H9 (cell line): ENCODE measurements around the gene PXDN. TPM values are rescaled to one million over a fixed set of nuclear protein-coding genes. Genes with fewer than 3 reads are reported as not detected.

ENCODE experiments used
- DNase-seq: peaks from one replicate; pipeline ENCODE4 v3.0.0-alpha.2; 2017
- H2AFZ ChIP-seq: one replicate; pipeline ENCODE4 v1.6.1; 2013; ENCODE audit warnings: mild to moderate bottlenecking, low read length, control low read depth, moderate library complexity
- H2AK5ac ChIP-seq: 2 replicates; pipeline ENCODE4 v1.6.1; 2013; ENCODE audit warnings: low read length, control low read depth, mixed read lengths; ENCODE audit not compliant: insufficient read length
- H2BK120ac ChIP-seq: one replicate; pipeline ENCODE4 v1.6.1; 2013; ENCODE audit warnings: low read depth, mild to moderate bottlenecking, low read length, control low read depth, inconsistent platforms; ENCODE audit not compliant: poor library complexity, severe bottlenecking
- H2BK12ac ChIP-seq: 2 replicates; pipeline ENCODE4 v1.6.1; 2013; ENCODE audit warnings: low read length, control low read depth, mixed read lengths, low read depth; ENCODE audit not compliant: insufficient read length
- H2BK15ac ChIP-seq: 2 replicates; pipeline ENCODE4 v1.6.1; 2013; ENCODE audit warnings: low read depth, low read length, control low read depth
- H2BK20ac ChIP-seq: one replicate; pipeline ENCODE4 v1.6.1; 2013; ENCODE audit warnings: low read depth, mild to moderate bottlenecking, low read length, control low read depth, inconsistent platforms; ENCODE audit not compliant: poor library complexity, severe bottlenecking
- H2BK5ac ChIP-seq: 2 replicates; pipeline ENCODE4 v1.6.1; 2013; ENCODE audit warnings: low read length, control low read depth, mixed read lengths; ENCODE audit not compliant: insufficient read length
- H3K14ac ChIP-seq: 2 replicates; pipeline ENCODE4 v1.6.1; 2013; ENCODE audit warnings: low read length, control low read depth; ENCODE audit not compliant: insufficient read depth
- H3K18ac ChIP-seq: 2 replicates; pipeline ENCODE4 v1.6.1; 2013; ENCODE audit warnings: low read depth, mild to moderate bottlenecking, mixed read lengths, low read length, control low read depth; ENCODE audit not compliant: insufficient read length
- H3K23ac ChIP-seq: 2 replicates; pipeline ENCODE4 v1.6.1; 2013; ENCODE audit warnings: low read length, control low read depth, mixed read lengths, low read depth; ENCODE audit not compliant: insufficient read length
- H3K23me2 ChIP-seq: 2 replicates; pipeline ENCODE4 v1.6.1; 2013; ENCODE audit warnings: low read depth, mild to moderate bottlenecking, mixed read lengths, low read length, control low read depth; ENCODE audit not compliant: insufficient read length, poor library complexity, severe bottlenecking
- H3K27ac ChIP-seq: 2 replicates; pipeline ENCODE4 v1.5.1; 2013; ENCODE audit warnings: low read length, control low read depth, mixed read lengths, low read depth; ENCODE audit not compliant: insufficient read length
- H3K27me3 ChIP-seq: 2 replicates; pipeline ENCODE4 v1.6.1; 2013; ENCODE audit warnings: low read length, control low read depth, inconsistent platforms; ENCODE audit not compliant: insufficient read depth
- H3K4ac ChIP-seq: 2 replicates; pipeline ENCODE4 v1.6.1; 2013; ENCODE audit warnings: low read depth, mild to moderate bottlenecking, control low read depth, inconsistent platforms, low read length, moderate library complexity
- H3K4me1 ChIP-seq: 2 replicates; pipeline ENCODE4 v1.6.1; 2013; ENCODE audit warnings: low read length, control low read depth, inconsistent platforms; ENCODE audit not compliant: insufficient read depth
- H3K4me2 ChIP-seq: 2 replicates; pipeline ENCODE4 v1.6.1; 2013; ENCODE audit warnings: low read length, control low read depth, mixed read lengths; ENCODE audit not compliant: insufficient read length, insufficient read depth
- H3K56ac ChIP-seq: 2 replicates; pipeline ENCODE4 v1.6.1; 2013; ENCODE audit warnings: low read depth, mild to moderate bottlenecking, mixed read lengths, low read length, control low read depth; ENCODE audit not compliant: insufficient read length
- H3K79me1 ChIP-seq: 2 replicates; pipeline ENCODE4 v1.6.1; 2013; ENCODE audit warnings: low read depth, mild to moderate bottlenecking, moderate library complexity, low read length, control low read depth, inconsistent platforms; ENCODE audit not compliant: insufficient read depth, poor library complexity, severe bottlenecking
- H3K79me2 ChIP-seq: 2 replicates; pipeline ENCODE4 v1.6.1; 2013; ENCODE audit warnings: low read length, control low read depth, inconsistent platforms; ENCODE audit not compliant: insufficient read depth
- H3K9ac ChIP-seq: 2 replicates; pipeline ENCODE4 v1.6.1; 2013; ENCODE audit warnings: low read length, control low read depth, mixed read lengths; ENCODE audit not compliant: insufficient read length; ENCODE audit errors: extremely low read depth
- H3K9me3 ChIP-seq: one replicate; pipeline ENCODE4 v1.6.1; 2013; ENCODE audit warnings: low read depth, low read length, inconsistent platforms; ENCODE audit not compliant: control insufficient read depth
- H3T11ph ChIP-seq: one replicate; pipeline ENCODE4 v1.6.1; 2013; ENCODE audit warnings: mild to moderate bottlenecking, low read length, control low read depth, inconsistent platforms
- H4K20me1 ChIP-seq: one replicate; pipeline ENCODE4 v1.6.1; 2013; ENCODE audit not compliant: control insufficient read depth, insufficient read length, insufficient read depth
- H4K5ac ChIP-seq: 2 replicates; pipeline ENCODE4 v1.6.1; 2013; ENCODE audit warnings: low read depth, mild to moderate bottlenecking, mixed read lengths, low read length, control low read depth; ENCODE audit not compliant: insufficient read length
- H4K8ac ChIP-seq: replicated peaks from 2 replicates; pipeline ENCODE4 v1.6.1; 2013; ENCODE audit warnings: low read length, control low read depth, mixed read lengths, low read depth; ENCODE audit not compliant: insufficient read length
- H4K91ac ChIP-seq: 2 replicates; pipeline ENCODE4 v1.6.1; 2013; ENCODE audit warnings: low read depth, mild to moderate bottlenecking, moderate library complexity, mixed read lengths, low read length, control low read depth; ENCODE audit not compliant: insufficient read length
- H3K27ac Mint-ChIP-seq, 3 experiments: 2 replicates in 2 of 3; 3 replicates in 1 of 3; pipeline ENCODE4 v1.8.0; 2020 to 2021; ENCODE audit warnings: mixed read lengths in 3 of 3, mild to moderate bottlenecking in 1 of 3, moderate library complexity in 1 of 3
- H3K27me3 Mint-ChIP-seq: 2 replicates; pipeline ENCODE4 v1.8.0; 2021; ENCODE audit warnings: low read depth, mild to moderate bottlenecking, moderate library complexity, mixed read lengths
- H3K36me3 Mint-ChIP-seq, 3 experiments: 2 replicates in 2 of 3; 3 replicates in 1 of 3; pipeline ENCODE4 v1.8.0; 2020 to 2021; ENCODE audit warnings: low read depth in 3 of 3, mixed read lengths in 3 of 3; ENCODE audit not compliant: insufficient read depth in 1 of 3
- H3K4me1 Mint-ChIP-seq, 2 experiments: 2 replicates each; pipeline ENCODE4 v1.8.0; 2020; ENCODE audit warnings: mixed read lengths in 2 of 2
- H3K4me3 Mint-ChIP-seq, 2 experiments: 2 replicates in 1 of 2; 3 replicates in 1 of 2; pipeline ENCODE4 v1.8.0; 2020 to 2021; ENCODE audit warnings: mild to moderate bottlenecking in 2 of 2, mixed read lengths in 2 of 2, moderate library complexity in 1 of 2
- H3K9me3 Mint-ChIP-seq, 2 experiments: 2 replicates in 1 of 2; 3 replicates in 1 of 2; pipeline ENCODE4 v1.8.0; 2020; ENCODE audit warnings: mild to moderate bottlenecking in 2 of 2, mixed read lengths in 2 of 2, moderate library complexity in 1 of 2
- WGBS: extraction: QIAGEN DNeasy Blood & Tissue Kit; methylation state at CpG from one replicate; pipeline ENCODE4 v1.1.7; 2013; ENCODE audit warnings: missing lambda C conversion rate, low lambda C conversion rate, mixed read lengths; ENCODE audit not compliant: insufficient read length; ENCODE audit errors: extremely low coverage; 5-methylcytosine and 5-hydroxymethylcytosine counted together
- total RNA-seq: library from RNA; stranded (reverse); gene quantifications from 2 replicates; pipeline ENCODE4 v1.2.1, GENCODE V29; 2021
- TF ChIP-seq, protein P1 (sequence below): fragments of 200-600 bp; sonication (generic); conservative IDR thresholded peaks from 3 replicates; pipeline ENCODE4 v1.8.0; 2021; ENCODE audit warnings: antibody characterized with exemption, mild to moderate bottlenecking

The PXDN gene
- total RNA-seq, 1 experiment from 2014 or later: 146 TPM

DNA sequence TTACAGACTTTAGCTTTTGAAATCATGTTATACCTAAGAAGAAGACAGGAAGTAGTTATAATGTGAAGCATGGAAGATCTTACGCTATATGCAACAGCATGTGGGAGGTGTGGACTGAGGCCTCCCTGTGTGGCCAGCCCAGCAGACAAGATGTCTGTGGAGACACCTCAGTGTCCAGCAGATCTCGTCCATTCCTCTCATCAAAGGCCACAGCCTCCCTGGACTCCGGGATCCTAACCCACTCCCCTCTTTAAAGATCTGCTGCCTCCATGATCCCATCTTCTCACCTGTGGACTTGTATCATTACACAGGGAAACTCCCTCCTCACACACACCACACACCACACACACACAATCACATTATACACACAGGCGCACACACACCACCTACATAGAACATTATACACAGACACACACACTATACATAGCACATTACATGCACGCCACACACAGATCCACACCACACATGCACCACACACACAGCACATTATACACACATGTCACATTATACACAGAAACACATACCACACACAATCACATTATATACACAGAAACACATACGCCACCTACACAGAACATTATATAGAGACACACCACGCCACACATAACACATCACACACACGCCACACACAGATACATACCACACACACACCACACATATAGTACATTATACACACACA lies 89.5 kb downstream of the PXDN start:
- Histone ChIP-seq H3K79me2 (no peaks in the 10 kb centered on the region), H2BK5ac (no peak overlapping the region), H2AFZ (no peak overlapping the region), H3K23ac (no peak overlapping the region), H3K56ac (no peak overlapping the region), H3K18ac (no peak overlapping the region), H3K4me1 (no peaks in the 10 kb centered on the region; the same call in 1 of the 2 replicates), H4K91ac (no peak overlapping the region), H3K9ac (no peak overlapping the region), H3K9me3 (no peaks in the 10 kb centered on the region), H3K79me1 (no peaks in the 10 kb centered on the region), H4K8ac (no peak overlapping the region), H3K27me3 (no peaks in the 10 kb centered on the region), H2BK15ac (no peak overlapping the region), H4K5ac (no peak overlapping the region), H4K20me1 (peaks cover 5% of the 10 kb centered on the region), H2BK20ac (no peak overlapping the region), H3T11ph (no peak overlapping the region), H2BK120ac (no peak overlapping the region), H2BK12ac (no peak overlapping the region), H3K23me2 (no peaks in the 10 kb centered on the region), H3K14ac (no peak overlapping the region), H3K4me2 (no peak overlapping the region), H3K27ac (no peak overlapping the region), H3K4ac (no peak overlapping the region), H2AK5ac (no peak overlapping the region)
- no peak overlapping the region for H3K27ac Mint-ChIP-seq
- TF ChIP-seq, protein P1, sequence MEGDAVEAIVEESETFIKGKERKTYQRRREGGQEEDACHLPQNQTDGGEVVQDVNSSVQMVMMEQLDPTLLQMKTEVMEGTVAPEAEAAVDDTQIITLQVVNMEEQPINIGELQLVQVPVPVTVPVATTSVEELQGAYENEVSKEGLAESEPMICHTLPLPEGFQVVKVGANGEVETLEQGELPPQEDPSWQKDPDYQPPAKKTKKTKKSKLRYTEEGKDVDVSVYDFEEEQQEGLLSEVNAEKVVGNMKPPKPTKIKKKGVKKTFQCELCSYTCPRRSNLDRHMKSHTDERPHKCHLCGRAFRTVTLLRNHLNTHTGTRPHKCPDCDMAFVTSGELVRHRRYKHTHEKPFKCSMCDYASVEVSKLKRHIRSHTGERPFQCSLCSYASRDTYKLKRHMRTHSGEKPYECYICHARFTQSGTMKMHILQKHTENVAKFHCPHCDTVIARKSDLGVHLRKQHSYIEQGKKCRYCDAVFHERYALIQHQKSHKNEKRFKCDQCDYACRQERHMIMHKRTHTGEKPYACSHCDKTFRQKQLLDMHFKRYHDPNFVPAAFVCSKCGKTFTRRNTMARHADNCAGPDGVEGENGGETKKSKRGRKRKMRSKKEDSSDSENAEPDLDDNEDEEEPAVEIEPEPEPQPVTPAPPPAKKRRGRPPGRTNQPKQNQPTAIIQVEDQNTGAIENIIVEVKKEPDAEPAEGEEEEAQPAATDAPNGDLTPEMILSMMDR: no peak
- WGBS: 100% methylated on average over 4 of the region's 8 CpGs
- H3K36me3 Mint-ChIP-seq: peaks cover 27 to 49% (median 40%) of the 10 kb centered on the region in 3 experiments
- H3K9me3 Mint-ChIP-seq: no peaks in the 10 kb centered on the region
- no peak overlapping the region for H3K4me3 Mint-ChIP-seq
- peak; percentile 5 for DNase-seq
- H3K27me3 Mint-ChIP-seq: peaks cover 2% of the 10 kb centered on the region; the same call in 1 of the 2 replicates
- peaks cover 0 to 14% of the 10 kb centered on the region in 2 experiments for H3K4me1 Mint-ChIP-seq
